RWPE2 (cell line): ENCODE data around the gene KLF13.

ENCODE experiments used
- ATAC-seq: fragments of 200-7000 bp; cut with Tn5 transposase; 3 replicates; pipeline ENCODE4 v1.9.1; 2021; ENCODE audit warnings: low read depth
- DNase-seq: peaks from one replicate; pipeline ENCODE4 v3.0.0-alpha.2; 2020; ENCODE audit warnings: low spot score
- H3K27ac ChIP-seq: fragments of 450-650 bp; 2 replicates; pipeline ENCODE4 v1.5.1; 2017; ENCODE audit warnings: mild to moderate bottlenecking; ENCODE audit not compliant: poor library complexity, severe bottlenecking
- H3K27me3 ChIP-seq: fragments of 250-450 bp; sonication (Bioruptor Pico); 2 replicates; pipeline ENCODE4 v1.5.1; 2021; ENCODE audit warnings: mild to moderate bottlenecking, moderate library complexity; ENCODE audit not compliant: insufficient read depth, poor library complexity, severe bottlenecking
- H3K36me3 ChIP-seq: fragments of 250-450 bp; sonication (Bioruptor Pico); 2 replicates; pipeline ENCODE4 v1.5.1; 2020; ENCODE audit warnings: low read depth, mild to moderate bottlenecking, moderate library complexity
- H3K4me1 ChIP-seq: fragments of 250-450 bp; sonication (Bioruptor Pico); 2 replicates; pipeline ENCODE4 v1.5.1; 2021; ENCODE audit warnings: mild to moderate bottlenecking, moderate library complexity; ENCODE audit not compliant: insufficient read depth, poor library complexity, severe bottlenecking
- H3K4me3 ChIP-seq: fragments of 250-450 bp; sonication (Bioruptor Pico); 2 replicates; pipeline ENCODE4 v1.5.1; 2021; ENCODE audit warnings: mild to moderate bottlenecking, moderate library complexity; ENCODE audit not compliant: severe bottlenecking
- H3K9me3 ChIP-seq: fragments of 250-450 bp; sonication (Bioruptor Pico); 2 replicates; pipeline ENCODE4 v1.5.1; 2021; ENCODE audit warnings: mild to moderate bottlenecking, moderate library complexity; ENCODE audit not compliant: severe bottlenecking
- TF ChIP-seq, protein P1 (sequence below): fragments of 450-650 bp; IDR thresholded peaks from one replicate; pipeline ENCODE4 v1.5.1; 2017; ENCODE audit warnings: mild to moderate bottlenecking, moderate library complexity; ENCODE audit not compliant: poor library complexity, severe bottlenecking

KLF13 gene

DNA sequence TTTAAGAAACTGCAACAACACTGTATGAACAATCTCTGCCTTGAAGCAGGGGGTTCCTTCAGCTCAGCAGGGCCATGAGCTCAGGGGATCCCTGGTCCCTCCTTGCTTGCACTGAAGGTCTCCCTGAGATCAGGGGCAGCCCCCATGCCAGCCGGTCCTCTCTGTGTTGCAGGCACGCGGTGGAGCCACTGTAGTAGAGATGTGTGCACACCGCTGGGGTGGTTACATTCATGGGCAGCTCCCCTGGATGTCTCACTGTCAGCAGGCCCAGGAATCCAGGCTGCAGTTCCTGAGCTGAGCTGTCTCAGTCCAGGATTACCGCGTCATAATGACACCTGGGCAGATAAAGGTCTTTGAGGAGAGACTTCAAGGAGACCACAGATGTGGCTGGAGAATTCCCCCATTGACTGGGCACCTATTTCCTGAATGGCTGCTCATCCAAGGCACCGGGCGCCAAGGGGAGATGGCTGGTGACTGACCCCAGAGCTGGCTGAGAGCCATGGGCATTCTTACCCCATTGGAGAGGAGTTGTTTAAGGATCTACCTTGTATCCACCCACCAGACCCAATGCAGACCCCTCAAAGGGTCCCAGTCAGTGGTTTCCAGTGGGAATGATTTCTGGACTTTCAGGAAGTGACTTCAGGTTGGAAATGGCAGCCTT is 10.4 kb upstream of the KLF13 start:
- peaks cover 9% of the 10 kb centered on the region for H3K9me3 ChIP-seq
- TF ChIP-seq, protein P1, sequence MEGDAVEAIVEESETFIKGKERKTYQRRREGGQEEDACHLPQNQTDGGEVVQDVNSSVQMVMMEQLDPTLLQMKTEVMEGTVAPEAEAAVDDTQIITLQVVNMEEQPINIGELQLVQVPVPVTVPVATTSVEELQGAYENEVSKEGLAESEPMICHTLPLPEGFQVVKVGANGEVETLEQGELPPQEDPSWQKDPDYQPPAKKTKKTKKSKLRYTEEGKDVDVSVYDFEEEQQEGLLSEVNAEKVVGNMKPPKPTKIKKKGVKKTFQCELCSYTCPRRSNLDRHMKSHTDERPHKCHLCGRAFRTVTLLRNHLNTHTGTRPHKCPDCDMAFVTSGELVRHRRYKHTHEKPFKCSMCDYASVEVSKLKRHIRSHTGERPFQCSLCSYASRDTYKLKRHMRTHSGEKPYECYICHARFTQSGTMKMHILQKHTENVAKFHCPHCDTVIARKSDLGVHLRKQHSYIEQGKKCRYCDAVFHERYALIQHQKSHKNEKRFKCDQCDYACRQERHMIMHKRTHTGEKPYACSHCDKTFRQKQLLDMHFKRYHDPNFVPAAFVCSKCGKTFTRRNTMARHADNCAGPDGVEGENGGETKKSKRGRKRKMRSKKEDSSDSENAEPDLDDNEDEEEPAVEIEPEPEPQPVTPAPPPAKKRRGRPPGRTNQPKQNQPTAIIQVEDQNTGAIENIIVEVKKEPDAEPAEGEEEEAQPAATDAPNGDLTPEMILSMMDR, result no peak
- no peak overlapping the region for H3K4me3 ChIP-seq
- H3K4me1 ChIP-seq, result no peaks in the 10 kb centered on the region
- H3K36me3 ChIP-seq, result no peaks in the 10 kb centered on the region
- H3K27me3 ChIP-seq, result no peaks in the 10 kb centered on the region
- DNase-seq, result peak; percentile 70
- no peak overlapping the region for H3K27ac ChIP-seq
- no peak for ATAC-seq

DNA sequence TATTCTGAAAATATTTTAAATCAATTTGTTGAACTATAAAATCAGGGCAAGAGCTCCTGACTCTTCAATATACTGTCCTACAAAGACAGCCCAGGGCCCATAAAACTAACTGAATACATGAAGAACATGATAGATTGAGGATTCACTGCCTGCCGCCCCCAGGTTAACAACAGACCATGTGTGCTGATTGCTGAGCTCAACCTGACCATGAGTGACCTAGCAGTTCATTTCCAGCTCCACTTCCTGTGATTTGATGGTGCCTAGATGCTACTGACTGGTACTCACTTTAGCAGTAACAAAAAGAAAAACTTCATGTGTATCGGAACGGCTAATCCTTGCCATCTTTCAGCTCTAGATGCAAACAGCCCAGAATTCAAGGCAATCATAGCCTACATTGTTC is 9.6 kb upstream of the KLF13 start:
- no peaks in the 10 kb centered on the region for H3K4me1 ChIP-seq
- DNase-seq (peak; percentile 4), ATAC-seq (no peak)
- no peaks in the 10 kb centered on the region for H3K36me3 ChIP-seq
- H3K4me3 ChIP-seq, result no peak overlapping the region
- TF ChIP-seq, protein P1, result no peak
- H3K9me3 ChIP-seq, result peaks cover 9% of the 10 kb centered on the region
- H3K27ac ChIP-seq, result no peak overlapping the region
- no peaks in the 10 kb centered on the region for H3K27me3 ChIP-seq

DNA sequence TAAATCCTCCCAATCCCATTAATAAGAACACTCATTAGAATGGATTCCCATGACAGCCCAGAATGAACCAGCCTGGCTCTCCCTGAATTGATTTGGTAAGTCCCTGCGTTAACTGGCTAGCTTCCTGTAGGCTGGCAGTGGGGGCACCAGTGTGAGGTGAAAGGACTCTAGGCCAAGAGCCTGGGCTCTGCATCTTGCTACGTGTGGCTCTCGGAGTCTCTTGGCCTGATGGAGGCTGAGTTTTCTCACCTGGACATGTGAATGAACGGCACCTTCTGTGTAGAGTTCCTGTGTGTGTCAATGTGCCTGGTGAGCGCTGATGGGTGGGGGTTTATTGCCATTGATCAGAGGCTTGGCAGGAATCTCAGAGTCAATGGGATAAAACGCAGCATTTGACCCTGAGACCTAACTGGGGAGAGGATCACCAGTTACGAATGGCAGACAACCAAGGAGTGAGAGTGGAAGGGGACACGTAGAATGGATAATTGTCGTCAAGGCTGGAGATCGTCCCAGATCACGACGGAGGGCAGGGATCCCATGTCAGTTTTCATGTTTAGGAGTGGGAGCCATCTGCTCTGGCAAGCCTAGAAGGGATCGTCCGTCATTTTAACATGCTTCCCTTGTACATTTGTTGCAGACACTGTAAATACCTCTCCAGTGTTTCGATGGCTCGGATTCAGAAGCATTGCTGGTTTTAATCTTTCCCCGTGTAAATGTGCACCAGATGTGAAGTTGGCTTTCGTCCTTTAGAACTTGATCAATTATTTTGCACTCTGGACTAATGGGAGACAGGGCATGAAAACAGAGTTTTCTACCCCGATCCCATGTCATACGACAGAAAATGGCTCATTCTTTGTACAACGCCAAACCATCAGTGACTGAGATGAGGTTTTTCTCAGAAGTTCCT is 9.0 kb upstream of the KLF13 start:
- H3K36me3 ChIP-seq, result no peaks in the 10 kb centered on the region
- DNase-seq (peak; percentile 39), ATAC-seq (no peak; the same call in 2 of the 3 replicates)
- H3K4me3 ChIP-seq, result no peak overlapping the region
- H3K27me3 ChIP-seq, result no peaks in the 10 kb centered on the region
- H3K27ac ChIP-seq, result no peak overlapping the region
- H3K9me3 ChIP-seq, result peaks cover 9% of the 10 kb centered on the region
- TF ChIP-seq, protein P1, result no peak
- no peaks in the 10 kb centered on the region for H3K4me1 ChIP-seq

DNA sequence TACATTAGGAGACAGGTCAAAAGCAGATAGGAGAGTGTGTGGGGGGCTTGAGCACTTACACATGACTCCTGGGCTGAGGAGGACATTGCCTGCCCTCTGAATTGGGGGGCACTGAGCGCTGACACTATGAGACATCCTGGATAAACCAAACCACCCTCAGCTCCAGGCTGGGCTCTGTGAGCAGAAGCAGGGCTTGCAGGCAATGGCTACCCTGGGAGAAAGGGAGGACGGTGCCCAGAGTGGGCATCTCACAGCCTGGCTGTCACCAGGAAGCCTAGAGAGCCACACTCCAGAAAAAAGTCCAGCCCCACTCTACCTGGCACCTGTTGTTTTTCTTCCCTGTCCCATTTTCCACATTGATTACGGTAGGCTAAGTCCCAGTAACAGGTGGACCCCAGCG is 8.2 kb upstream of the KLF13 start:
- H3K9me3 ChIP-seq, result peaks cover 3% of the 10 kb centered on the region
- peak; percentile 30 for DNase-seq

More for the DNA sequence above, 8.2 kb upstream of the KLF13 start:
- Histone ChIP-seq H3K27ac (no peak overlapping the region), H3K4me3 (no peak overlapping the region), H3K4me1 (no peaks in the 10 kb centered on the region), H3K36me3 (no peaks in the 10 kb centered on the region), H3K27me3 (no peaks in the 10 kb centered on the region)
- TF ChIP-seq, protein P1, result no peak
- ATAC-seq, result no peak
